IMR-90 (cell line): Measurements from ENCODE around the gene TRPM3. TPM values are rescaled to one million over a fixed set of nuclear protein-coding genes. Genes with fewer than 3 reads are reported as not detected.

ENCODE experiments used
- ATAC-seq: fragments of 200-7000 bp; cut with Tn5 transposase; 2 replicates; pipeline ENCODE4 v1.9.1; 2020; ENCODE audit warnings: low read depth, mild to moderate bottlenecking, moderate library complexity
- BruUV-seq: library from RNA; stranded (reverse); fragments of 400-500 nt; replicated peaks from 2 replicates; lab custom pipeline; 2021; lab: Mats Ljungman, UMichigan
- CTCF ChIA-PET: fragments of 300-600 bp; formaldehyde crosslinking; extraction: SDS; loops from one replicate; lab custom pipeline; 2021; ENCODE audit warnings: antibody characterized with exemption; lab: Yijun Ruan, JAX
- POLR2A ChIA-PET: fragments of 300-600 bp; sonication (Branson Sonifier 250); formaldehyde crosslinking; loops from one replicate; lab custom pipeline; 2022; ENCODE audit warnings: antibody characterized with exemption; ENCODE audit not compliant: unreplicated experiment; lab: Charles Lee
- DNase-seq: peaks from one replicate; pipeline ENCODE4 v3.0.0; 2013
- H2AFZ ChIP-seq: replicated peaks from 2 replicates; pipeline ENCODE3; 2013; ENCODE audit warnings: low read length, mild to moderate bottlenecking; ENCODE audit not compliant: poor library complexity
- H2AK5ac ChIP-seq: 2 replicates; pipeline ENCODE4 v1.6.1; 2013; ENCODE audit warnings: low read depth, low read length, inconsistent platforms
- H2AK9ac ChIP-seq: replicated peaks from 2 replicates; pipeline ENCODE3; 2013; ENCODE audit warnings: mild to moderate bottlenecking, low read depth, low read length, moderate library complexity; ENCODE audit not compliant: poor library complexity
- H2BK120ac ChIP-seq: 2 replicates; pipeline ENCODE4 v1.6.1; 2013; ENCODE audit warnings: low read depth, low read length, inconsistent platforms
- H2BK15ac ChIP-seq: 3 replicates; pipeline ENCODE4 v1.6.1; 2013; ENCODE audit warnings: low read depth, low read length, inconsistent platforms
- H2BK20ac ChIP-seq: 2 replicates; pipeline ENCODE4 v1.6.1; 2013; ENCODE audit warnings: low read depth, mild to moderate bottlenecking, inconsistent platforms, low read length, moderate library complexity
- H2BK5ac ChIP-seq: 2 replicates; pipeline ENCODE4 v1.6.1; 2013; ENCODE audit warnings: mild to moderate bottlenecking, low read depth, low read length, inconsistent platforms; ENCODE audit not compliant: poor library complexity, severe bottlenecking
- H3K14ac ChIP-seq: replicated peaks from 2 replicates; pipeline ENCODE4 v1.6.1; 2013; ENCODE audit warnings: low read depth, low read length, inconsistent platforms
- H3K18ac ChIP-seq: 2 replicates; pipeline ENCODE4 v1.6.1; 2013; ENCODE audit warnings: low read depth, low read length, control low read depth
- H3K23ac ChIP-seq: 2 replicates; pipeline ENCODE4 v1.6.1; 2013; ENCODE audit warnings: low read depth, low read length, inconsistent platforms
- H3K27ac ChIP-seq: 2 replicates; pipeline ENCODE4 v1.5.1; 2013; ENCODE audit warnings: mild to moderate bottlenecking, control low read depth, low read length; ENCODE audit not compliant: insufficient read depth
- H3K27me3 ChIP-seq: 2 replicates; pipeline ENCODE4 v1.6.1; 2013; ENCODE audit warnings: low read length; ENCODE audit not compliant: control insufficient read depth, insufficient read depth
- H3K36me3 ChIP-seq: 2 replicates; pipeline ENCODE4 v1.6.1; 2013; ENCODE audit warnings: low read length, mixed read lengths; ENCODE audit not compliant: control insufficient read depth, insufficient read depth
- H3K4ac ChIP-seq: 2 replicates; pipeline ENCODE4 v1.6.1; 2013; ENCODE audit warnings: low read depth, low read length, inconsistent platforms
- H3K4me1 ChIP-seq: 2 replicates; pipeline ENCODE4 v1.6.1; 2013; ENCODE audit warnings: low read length, mixed read lengths; ENCODE audit not compliant: control insufficient read depth, insufficient read depth
- H3K4me2 ChIP-seq: 2 replicates; pipeline ENCODE4 v1.6.1; 2013; ENCODE audit warnings: low read depth, mild to moderate bottlenecking, control low read depth, low read length, moderate library complexity
- H3K4me3 ChIP-seq: 2 replicates; pipeline ENCODE4 v1.5.1; 2013; ENCODE audit warnings: low read depth, mild to moderate bottlenecking, control low read depth, low read length, moderate library complexity; ENCODE audit not compliant: insufficient read depth
- H3K56ac ChIP-seq: 2 replicates; pipeline ENCODE4 v1.6.1; 2013; ENCODE audit warnings: low read length, inconsistent platforms; ENCODE audit not compliant: insufficient read depth; ENCODE audit errors: extremely low read depth
- H3K79me1 ChIP-seq, 2 experiments: 2 replicates each; pipeline ENCODE4 v1.6.1; 2013; ENCODE audit warnings: low read length in 2 of 2, inconsistent platforms in 1 of 2, low read depth in 1 of 2
- H3K9ac ChIP-seq: 2 replicates; pipeline ENCODE4 v1.6.1; 2013; ENCODE audit warnings: low read depth, low read length, control low read depth
- H3K9me1 ChIP-seq: 2 replicates; pipeline ENCODE4 v1.6.1; 2013; ENCODE audit warnings: low read length, inconsistent platforms; ENCODE audit not compliant: insufficient read depth
- H3K9me3 ChIP-seq: 2 replicates; pipeline ENCODE4 v1.6.1; 2013; ENCODE audit warnings: low read length; ENCODE audit not compliant: control insufficient read depth, insufficient read depth
- H4K20me1 ChIP-seq: 2 replicates; pipeline ENCODE4 v1.6.1; 2013; ENCODE audit warnings: low read length, inconsistent platforms; ENCODE audit not compliant: insufficient read depth
- H4K5ac ChIP-seq: 2 replicates; pipeline ENCODE4 v1.6.1; 2013; ENCODE audit warnings: mild to moderate bottlenecking, low read depth, low read length, control low read depth
- H4K8ac ChIP-seq, 2 experiments: 2 replicates each; pipeline ENCODE4 v1.6.1; 2013; ENCODE audit warnings: low read depth in 2 of 2, low read length in 2 of 2, control low read depth in 1 of 2, inconsistent platforms in 1 of 2
- H4K91ac ChIP-seq: 2 replicates; pipeline ENCODE4 v1.6.1; 2013; ENCODE audit warnings: low read depth, low read length, inconsistent platforms; ENCODE audit not compliant: insufficient read depth
- BHLHE40 ChIP-seq: fragments of 150-350 bp; IDR thresholded peaks from 2 replicates; pipeline ENCODE4 v1.6.1; 2016; ENCODE audit warnings: mild to moderate bottlenecking, low read depth, low read length
- CEBPB ChIP-seq: IDR thresholded peaks from 2 replicates; pipeline ENCODE4 v1.6.1; 2012; ENCODE audit warnings: low read depth, low read length, improper control_type of control experiment
- CHD1 ChIP-seq: IDR thresholded peaks from 2 replicates; pipeline ENCODE4 v1.6.1; 2012; ENCODE audit warnings: low read depth, low read length, improper control_type of control experiment
- CTCF ChIP-seq: conservative IDR thresholded peaks from 2 replicates; pipeline ENCODE4 v1.5.1; 2012; ENCODE audit warnings: mild to moderate bottlenecking, low read depth, low read length, improper control_type of control experiment
- FOS ChIP-seq: fragments of 150-350 bp; IDR thresholded peaks from 2 replicates; pipeline ENCODE4 v1.6.1; 2016; ENCODE audit warnings: low read depth, low read length
- MAFK ChIP-seq: IDR thresholded peaks from 2 replicates; pipeline ENCODE4 v1.6.1; 2012; ENCODE audit warnings: low read depth, low read length, improper control_type of control experiment
- MAZ ChIP-seq: IDR thresholded peaks from 2 replicates; pipeline ENCODE4 v1.6.1; 2012; ENCODE audit warnings: low read depth, mild to moderate bottlenecking, low read length, improper control_type of control experiment, moderate library complexity, borderline replicate concordance
- MXI1 ChIP-seq: IDR thresholded peaks from 2 replicates; pipeline ENCODE4 v1.6.1; 2012; ENCODE audit warnings: low read depth, mild to moderate bottlenecking, low read length, moderate library complexity, borderline replicate concordance
- NFE2L2 ChIP-seq: fragments of 150-350 bp; IDR thresholded peaks from 2 replicates; pipeline ENCODE4 v1.6.1; 2016; ENCODE audit warnings: low read depth, mild to moderate bottlenecking, low read length
- POLR2A ChIP-seq: IDR thresholded peaks from 2 replicates; pipeline ENCODE4 v1.6.1; 2012; ENCODE audit warnings: mild to moderate bottlenecking, low read depth, low read length
- RAD21 ChIP-seq: IDR thresholded peaks from 2 replicates; pipeline ENCODE4 v1.6.1; 2012; ENCODE audit warnings: low read length, improper control_type of control experiment
- RCOR1 ChIP-seq: IDR thresholded peaks from 2 replicates; pipeline ENCODE4 v1.6.1; 2012; ENCODE audit warnings: mild to moderate bottlenecking, low read length, improper control_type of control experiment; ENCODE audit not compliant: insufficient replicate concordance
- RFX5 ChIP-seq: IDR thresholded peaks from 2 replicates; pipeline ENCODE4 v1.8.0; 2012; ENCODE audit warnings: low read depth, mild to moderate bottlenecking, low read length, moderate library complexity
- SMC3 ChIP-seq: fragments of 150-350 bp; IDR thresholded peaks from 2 replicates; pipeline ENCODE4 v1.6.1; 2016; ENCODE audit warnings: low read depth, mild to moderate bottlenecking, antibody characterized with exemption, low read length, moderate library complexity
- dilution Hi-C: fragments of 300-500 bp; cut with HindIII; formaldehyde crosslinking; loops from one replicate; pipeline ENCODE4 v1.14.3; 2018; ENCODE audit warnings: low sequenced_read_pairs; ENCODE audit not compliant: unreplicated experiment
- in situ Hi-C: fragments of 300-500 bp; cut with MboI; formaldehyde crosslinking; loops from 3 replicates; pipeline ENCODE4 v1.14.3; 2019; ENCODE audit warnings: low sequenced_read_pairs, inconsistent platforms, mixed read lengths
- intact Hi-C: fragments of 100-400 bp; cut with micrococcal nuclease; formaldehyde crosslinking; loops from 2 replicates; pipeline ENCODE4 v1.10.0; 2022
- polyA plus RNA-seq, 3 experiments: library from polyadenylated mRNA; depleted of rRNA; stranded (reverse); fragments of >200 nt; gene quantifications; 2 replicates each; pipeline ENCODE4 v1.2.3, GENCODE V29; 2012; ENCODE audit warnings: low replicate concordance in 1 of 3
- total RNA-seq: library from RNA; depleted of rRNA; stranded (reverse); fragments of >200 nt; gene quantifications from 2 replicates; pipeline ENCODE4 v1.2.3, GENCODE V29; 2012
- TF ChIP-seq, protein P1 (sequence below): fragments of 150-350 bp; IDR thresholded peaks from 2 replicates; pipeline ENCODE4 v1.6.1; 2016; ENCODE audit warnings: low read depth, mild to moderate bottlenecking, low read length, moderate library complexity, borderline replicate concordance
- TF ChIP-seq, protein P2 (sequence below): fragments of 150-350 bp; IDR thresholded peaks from 2 replicates; pipeline ENCODE4 v1.6.1; 2017; ENCODE audit warnings: mild to moderate bottlenecking, antibody characterized with exemption, low read length, low read depth

TRPM3 gene
- total and polyA plus RNA-seq, 2 of the 4 experiments (the other 2 are of a cell fraction), result not detected

- DNase-seq (no peak), ATAC-seq (no peak)
- ChIA-PET POLR2A (no interaction called here), CTCF (no interaction called here)
- no peak overlapping the region for H2BK20ac ChIP-seq
- no peak overlapping the region for H2AK9ac ChIP-seq
- H3K9me3 ChIP-seq, result no peaks in the 10 kb centered on the region
- no peaks in the 10 kb centered on the region for H3K4me1 ChIP-seq
- H3K9me1 ChIP-seq, result no peaks in the 10 kb centered on the region
- H3K27ac ChIP-seq, result no peak overlapping the region
- no peak overlapping the region for H3K9ac ChIP-seq
- intact Hi-C loops, result no loop called here
- no peak overlapping the region for H4K91ac ChIP-seq
- no peaks in the 10 kb centered on the region for H3K79me1 ChIP-seq
- in situ Hi-C loops, result no loop called here
- TF ChIP-seq CEBPB (no peak), RAD21 (no peak), POLR2A (no peak), NFE2L2 (no peak), CHD1 (no peak), BHLHE40 (no peak), FOS (no peak), MXI1 (no peak), SMC3 (no peak), CTCF (no peak), MAZ (no peak), MAFK (no peak), RCOR1 (no peak), RFX5 (no peak)
- TF ChIP-seq, protein P1, sequence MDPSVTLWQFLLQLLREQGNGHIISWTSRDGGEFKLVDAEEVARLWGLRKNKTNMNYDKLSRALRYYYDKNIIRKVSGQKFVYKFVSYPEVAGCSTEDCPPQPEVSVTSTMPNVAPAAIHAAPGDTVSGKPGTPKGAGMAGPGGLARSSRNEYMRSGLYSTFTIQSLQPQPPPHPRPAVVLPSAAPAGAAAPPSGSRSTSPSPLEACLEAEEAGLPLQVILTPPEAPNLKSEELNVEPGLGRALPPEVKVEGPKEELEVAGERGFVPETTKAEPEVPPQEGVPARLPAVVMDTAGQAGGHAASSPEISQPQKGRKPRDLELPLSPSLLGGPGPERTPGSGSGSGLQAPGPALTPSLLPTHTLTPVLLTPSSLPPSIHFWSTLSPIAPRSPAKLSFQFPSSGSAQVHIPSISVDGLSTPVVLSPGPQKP, result no peak
- TF ChIP-seq, protein P2, sequence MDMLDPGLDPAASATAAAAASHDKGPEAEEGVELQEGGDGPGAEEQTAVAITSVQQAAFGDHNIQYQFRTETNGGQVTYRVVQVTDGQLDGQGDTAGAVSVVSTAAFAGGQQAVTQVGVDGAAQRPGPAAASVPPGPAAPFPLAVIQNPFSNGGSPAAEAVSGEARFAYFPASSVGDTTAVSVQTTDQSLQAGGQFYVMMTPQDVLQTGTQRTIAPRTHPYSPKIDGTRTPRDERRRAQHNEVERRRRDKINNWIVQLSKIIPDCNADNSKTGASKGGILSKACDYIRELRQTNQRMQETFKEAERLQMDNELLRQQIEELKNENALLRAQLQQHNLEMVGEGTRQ, result no peak
- no peak overlapping the region for H3K56ac ChIP-seq
- no TSS peak for BruUV-seq
- no peak overlapping the region for H2BK120ac ChIP-seq
- no peaks in the 10 kb centered on the region for H3K36me3 ChIP-seq
- H3K27me3 ChIP-seq, result no peaks in the 10 kb centered on the region
- dilution Hi-C loops, result no loop called here
- H2BK5ac ChIP-seq, result no peak overlapping the region
- no peaks in the 10 kb centered on the region for H4K20me1 ChIP-seq
- H3K18ac ChIP-seq, result no peak overlapping the region
- H3K14ac ChIP-seq, result no peak overlapping the region
- H4K5ac ChIP-seq, result no peak overlapping the region
- H3K4me3 ChIP-seq, result no peak overlapping the region
- H2AK5ac ChIP-seq, result no peak overlapping the region
- H2BK15ac ChIP-seq, result no peak overlapping the region
- no peak overlapping the region for H3K4me2 ChIP-seq
- H3K23ac ChIP-seq, result no peak overlapping the region
- no peak overlapping the region for H3K4ac ChIP-seq
- H2AFZ ChIP-seq, result no peak overlapping the region
- no peak overlapping the region for H4K8ac ChIP-seq
Measured at GRCh38 chr9:70682298-70682697, 439.1 kb downstream of the TRPM3 start.
